Erythroblast (primary cell): ENCODE results near the gene PLCB3.

Experiments used
- DNase-seq, 2 experiments: peaks; one replicate each; lab custom pipeline; 2025; lab: John Stamatoyannopoulos, UW
- GATA1 ChIP-seq: IDR thresholded peaks from 2 replicates; pipeline ENCODE4 v1.6.1; 2011; ENCODE audit warnings: low read depth, mild to moderate bottlenecking, control low read depth, low read length, moderate library complexity
- POLR2A ChIP-seq: IDR thresholded peaks from 2 replicates; pipeline ENCODE4 v1.6.1; 2011; ENCODE audit warnings: mild to moderate bottlenecking, low read length

Gene PLCB3

DNA sequence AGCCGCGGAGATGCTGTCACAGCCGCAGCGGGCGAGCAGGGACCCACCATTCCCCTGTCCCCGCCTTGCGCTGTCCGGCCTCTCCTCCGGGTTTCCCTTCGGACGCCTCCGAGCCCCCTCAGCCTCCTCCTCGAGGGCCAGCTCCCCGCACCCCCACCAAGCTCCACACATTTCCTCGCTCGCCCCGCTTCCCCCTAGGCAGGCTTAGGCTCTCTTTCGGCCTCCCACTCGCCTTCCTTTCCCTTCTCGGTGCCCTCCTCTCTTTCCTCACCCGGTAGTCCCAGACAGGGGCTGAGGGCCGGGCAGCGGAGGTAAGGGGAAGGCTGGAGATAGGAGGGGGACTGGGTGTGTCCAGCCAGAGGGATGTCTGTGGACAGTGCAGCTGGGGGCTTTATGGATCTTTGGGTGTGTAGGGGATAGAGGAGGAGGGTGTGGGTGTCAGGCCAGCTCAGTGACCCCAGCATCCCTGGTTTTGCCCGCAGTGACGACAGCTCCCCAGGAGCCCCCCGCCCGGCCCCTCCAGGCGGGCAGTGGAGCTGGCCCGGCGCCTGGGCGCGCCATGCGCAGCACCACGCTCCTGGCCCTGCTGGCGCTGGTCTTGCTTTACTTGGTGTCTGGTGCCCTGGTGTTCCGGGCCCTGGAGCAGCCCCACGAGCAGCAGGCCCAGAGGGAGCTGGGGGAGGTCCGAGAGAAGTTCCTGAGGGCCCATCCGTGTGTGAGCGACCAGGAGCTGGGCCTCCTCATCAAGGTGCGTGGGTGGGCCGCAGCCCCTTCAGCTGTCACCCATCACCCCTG is 41.3 kb downstream of the PLCB3 start:
- no peak for DNase-seq
- TF ChIP-seq POLR2A = no peak
- TF ChIP-seq GATA1 = no peak

GRCh38 chr11:64294774-64295173 is 43.4 kb downstream of the PLCB3 start:
- no peak for TF ChIP-seq POLR2A
- TF ChIP-seq GATA1 = no peak
- no peak for DNase-seq

DNA sequence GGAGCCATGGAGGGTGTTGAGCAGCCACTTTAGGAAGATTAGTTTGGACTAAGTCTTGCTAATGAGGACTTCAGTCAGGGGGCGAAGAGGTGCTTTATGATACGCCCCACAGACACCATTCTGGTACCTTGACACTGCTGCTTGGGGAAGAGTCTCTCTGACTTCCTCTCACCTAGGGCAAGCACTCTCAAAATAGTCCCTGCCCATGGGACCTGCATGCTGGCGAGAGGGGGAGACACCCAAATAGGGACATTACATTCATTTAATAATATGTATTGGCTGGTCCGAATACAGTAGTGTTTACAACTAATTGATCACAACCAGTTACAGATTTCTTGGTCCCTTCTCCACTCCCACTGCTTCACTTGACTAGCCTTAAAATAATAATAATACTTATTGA is 44.4 kb downstream of the PLCB3 start:
- DNase-seq = no peak
- no peak for TF ChIP-seq POLR2A
- no peak for TF ChIP-seq GATA1

- DNase-seq = no peak
- TF ChIP-seq POLR2A (no peak), GATA1 (no peak)
Measured at GRCh38 chr11:64296236-64296635, 44.9 kb downstream of the PLCB3 start.

DNA sequence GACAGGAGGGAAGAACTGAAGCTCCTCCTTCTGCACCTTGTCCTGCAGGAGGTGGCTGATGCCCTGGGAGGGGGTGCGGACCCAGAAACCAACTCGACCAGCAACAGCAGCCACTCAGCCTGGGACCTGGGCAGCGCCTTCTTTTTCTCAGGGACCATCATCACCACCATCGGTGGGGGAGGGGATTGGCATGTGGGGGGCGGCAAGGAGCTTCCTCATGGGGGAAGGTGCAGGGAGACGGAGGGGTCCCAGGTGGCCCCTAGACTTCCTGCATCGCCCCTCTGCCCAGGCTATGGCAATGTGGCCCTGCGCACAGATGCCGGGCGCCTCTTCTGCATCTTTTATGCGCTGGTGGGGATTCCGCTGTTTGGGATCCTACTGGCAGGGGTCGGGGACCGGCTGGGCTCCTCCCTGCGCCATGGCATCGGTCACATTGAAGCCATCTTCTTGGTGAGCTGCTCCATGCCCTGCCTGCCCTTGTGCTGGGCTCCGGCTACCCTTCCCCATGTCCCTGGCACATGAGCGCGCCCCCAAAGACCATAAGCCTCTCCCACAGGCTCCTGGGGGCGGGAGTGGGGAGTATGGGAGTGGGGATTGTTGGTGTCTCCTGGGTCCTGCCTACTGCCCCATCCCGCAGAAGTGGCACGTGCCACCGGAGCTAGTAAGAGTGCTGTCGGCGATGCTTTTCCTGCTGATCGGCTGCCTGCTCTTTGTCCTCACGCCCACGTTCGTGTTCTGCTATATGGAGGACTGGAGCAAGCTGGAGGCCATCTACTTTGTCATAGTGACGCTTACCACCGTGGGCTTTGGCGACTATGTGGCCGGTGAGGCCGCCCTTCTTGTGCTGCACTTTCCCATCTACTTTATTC is 45.7 kb downstream of the PLCB3 start:
- TF ChIP-seq GATA1 (no peak), POLR2A (no peak)
- DNase-seq = no peak

DNA sequence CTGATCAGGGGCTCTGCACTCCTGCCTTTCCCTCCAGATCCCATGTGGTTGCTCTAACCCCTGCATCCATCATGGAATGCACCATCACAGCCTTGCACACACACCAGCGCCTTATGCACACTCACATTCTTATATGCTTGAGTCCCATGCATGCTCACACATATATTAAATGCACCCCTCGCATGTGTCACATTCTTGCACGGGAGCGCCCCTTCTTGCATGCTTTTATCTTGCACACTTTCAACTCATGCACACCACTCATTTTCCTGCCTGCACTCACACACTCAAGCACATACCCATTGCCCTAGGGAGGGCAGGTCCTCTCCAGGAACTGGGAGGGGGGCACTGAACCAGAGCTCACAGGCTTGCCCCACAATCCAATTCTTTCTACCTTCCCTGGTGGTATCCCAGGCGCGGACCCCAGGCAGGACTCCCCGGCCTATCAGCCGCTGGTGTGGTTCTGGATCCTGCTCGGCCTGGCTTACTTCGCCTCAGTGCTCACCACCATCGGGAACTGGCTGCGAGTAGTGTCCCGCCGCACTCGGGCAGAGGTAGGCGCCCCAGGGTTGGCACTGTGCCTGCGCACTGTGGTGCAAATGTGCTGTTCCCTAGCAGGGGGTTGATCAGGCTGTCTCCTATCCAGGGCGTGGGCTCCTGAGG is 46.5 kb downstream of the PLCB3 start:
- TF ChIP-seq POLR2A = no peak
- TF ChIP-seq GATA1 = no peak
- no peak for DNase-seq

DNA sequence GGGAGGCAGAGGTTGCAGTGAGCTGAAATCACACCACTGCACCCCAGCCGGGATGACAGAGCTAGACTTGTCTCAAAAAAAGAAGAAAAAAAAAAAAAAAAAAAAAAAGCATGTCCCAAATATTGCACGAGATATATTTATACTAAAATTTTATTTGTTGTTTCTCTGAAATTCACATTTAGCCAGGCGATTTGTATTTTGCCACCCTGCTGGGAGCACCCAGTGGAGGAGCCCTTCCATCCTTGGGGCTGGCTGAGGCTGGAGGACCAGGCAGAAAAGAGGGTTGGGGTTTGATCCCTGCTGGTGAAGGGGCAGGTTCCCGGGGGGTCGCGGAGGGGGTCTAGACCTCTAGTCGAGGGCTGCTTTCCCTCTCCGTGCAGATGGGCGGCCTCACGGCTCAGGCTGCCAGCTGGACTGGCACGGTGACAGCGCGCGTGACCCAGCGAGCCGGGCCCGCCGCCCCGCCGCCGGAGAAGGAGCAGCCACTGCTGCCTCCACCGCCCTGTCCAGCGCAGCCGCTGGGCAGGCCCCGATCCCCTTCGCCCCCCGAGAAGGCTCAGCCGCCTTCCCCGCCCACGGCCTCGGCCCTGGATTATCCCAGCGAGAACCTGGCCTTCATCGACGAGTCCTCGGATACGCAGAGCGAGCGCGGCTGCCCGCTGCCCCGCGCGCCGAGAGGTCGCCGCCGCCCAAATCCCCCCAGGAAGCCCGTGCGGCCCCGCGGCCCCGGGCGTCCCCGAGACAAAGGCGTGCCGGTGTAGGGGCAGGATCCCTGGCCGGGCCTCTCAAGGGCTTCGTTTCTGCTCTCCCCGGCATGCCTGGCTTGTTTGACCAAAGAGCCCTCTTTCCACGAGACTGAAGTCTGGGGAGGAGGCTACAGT is 47.9 kb downstream of the PLCB3 start:
- DNase-seq = peak; percentile 39 to 67
- TF ChIP-seq POLR2A (no peak), GATA1 (no peak)

DNA sequence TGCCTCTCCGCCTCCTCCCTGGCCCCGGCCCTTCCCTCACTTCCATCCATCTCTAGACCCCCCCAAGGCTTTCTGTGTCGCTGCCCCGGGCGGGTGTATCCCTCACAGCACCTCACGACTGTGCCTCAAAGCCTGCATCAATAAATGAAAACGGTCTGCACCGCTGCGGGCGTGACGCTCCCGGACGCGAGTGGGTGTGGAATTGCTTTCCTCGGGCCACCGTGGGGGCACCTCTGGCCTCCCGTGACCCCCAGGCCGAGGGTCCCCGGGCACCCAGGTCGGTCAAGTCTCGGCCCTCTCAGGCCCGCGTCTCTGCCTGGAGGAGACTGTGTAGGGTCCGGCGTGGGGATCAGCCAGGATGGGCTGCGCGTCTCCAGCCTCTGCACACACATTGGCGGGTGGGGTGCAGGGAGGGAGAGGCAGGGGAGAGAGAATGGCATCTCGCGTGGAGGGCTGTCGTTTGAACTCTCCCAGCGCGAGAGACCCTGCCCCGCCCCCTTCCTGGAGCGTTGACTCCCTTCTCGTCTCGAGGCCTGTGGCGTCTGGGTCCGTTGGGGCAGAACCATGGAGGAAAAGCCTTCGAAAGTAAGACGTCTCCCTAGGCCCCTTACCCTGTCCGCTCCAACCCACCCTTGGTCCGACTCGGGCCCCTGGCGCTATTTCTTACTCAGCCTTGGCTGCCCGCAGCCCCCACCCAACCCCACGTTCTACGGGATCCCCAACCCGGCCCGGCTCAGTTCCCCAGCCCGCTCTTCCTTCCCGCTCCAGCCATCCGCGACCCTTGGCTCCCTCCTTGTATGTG is 48.7 kb downstream of the PLCB3 start, which contains the start of gene CATSPERZ:
Gene CATSPERZ, plus strand, starts transcription at position 512 of the 802 bp plus-strand sequence. Its CDS starts 53 bp downstream, at position 565.
- TF ChIP-seq POLR2A (no peak), GATA1 (no peak)
- DNase-seq = no peak

DNA sequence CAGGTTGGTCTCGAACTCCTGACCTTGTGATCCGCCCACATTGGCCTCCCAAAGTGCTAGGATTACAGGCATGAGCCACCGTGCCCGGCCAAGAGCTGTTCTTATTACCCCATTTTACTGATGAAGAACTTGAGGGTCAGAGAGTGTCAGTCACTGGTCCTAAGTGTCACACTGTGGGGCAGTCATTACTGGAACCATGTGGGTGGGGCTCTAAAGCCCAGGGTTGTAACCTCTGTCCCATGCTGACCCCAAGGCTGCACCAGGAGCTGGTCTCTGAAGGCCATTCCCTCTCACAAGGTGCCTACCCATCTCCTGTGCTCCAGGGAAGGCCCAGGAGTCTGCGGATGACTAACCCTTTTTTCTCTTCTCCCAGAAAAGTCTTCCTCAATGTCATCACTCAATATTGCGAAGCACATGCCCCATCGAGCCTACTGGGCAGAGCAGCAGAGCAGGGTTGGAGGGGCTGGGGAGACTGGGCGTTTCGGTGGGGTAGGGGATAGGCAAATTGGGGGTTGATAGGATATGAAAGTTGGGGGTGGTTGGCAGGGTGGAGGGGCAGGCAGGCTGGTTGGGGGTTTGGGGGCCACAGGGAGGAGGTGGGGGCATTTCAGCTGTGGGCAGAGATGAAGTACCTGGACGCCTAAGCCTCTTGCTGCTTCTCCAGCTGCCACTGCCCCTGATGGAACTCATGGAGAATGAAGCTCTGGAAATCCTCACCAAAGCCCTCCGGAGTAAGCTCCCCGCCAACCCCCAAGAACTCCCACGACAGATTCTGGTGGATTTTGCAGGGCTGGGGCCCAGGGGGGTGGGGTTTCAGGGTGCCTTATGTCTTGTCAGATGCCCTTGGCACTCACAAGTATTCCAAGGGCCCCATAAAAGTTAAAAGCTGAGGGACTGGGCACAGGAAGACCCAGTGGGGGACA is 52.0 kb downstream of the PLCB3 start:
- TF ChIP-seq GATA1 (no peak), POLR2A (no peak)
- DNase-seq = no peak

DNA sequence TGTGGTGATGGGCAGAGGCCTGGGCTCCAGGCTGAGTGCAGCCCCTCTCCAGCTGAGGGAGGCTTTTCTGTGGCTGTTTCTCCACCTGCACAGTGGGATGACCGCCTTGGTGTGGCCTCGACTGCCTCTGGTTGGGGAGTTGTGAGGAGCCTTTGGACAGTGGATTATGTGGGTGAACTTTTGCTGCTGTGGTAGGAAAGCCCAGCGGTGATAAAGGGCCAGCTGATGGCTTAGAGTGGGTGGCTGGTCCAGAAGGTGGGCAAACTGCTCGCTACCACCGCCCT is 52.6 kb downstream of the PLCB3 start:
- DNase-seq = no peak

GRCh38 chr11:64304316-64305072 is 53.2 kb downstream of the PLCB3 start:
- DNase-seq = peak; percentile 93 to 95
- TF ChIP-seq GATA1 = no peak
- TF ChIP-seq POLR2A = peak; percentile 40

More for the DNA sequence above, 52.6 kb downstream of the PLCB3 start:
- TF ChIP-seq POLR2A (no peak), GATA1 (no peak)
